Pancreas (tissue), 10 donors: ENCODE data around the gene RANGAP1. TPM values are rescaled to one million over a fixed set of nuclear protein-coding genes. Genes with fewer than 3 reads are reported as not detected.
"Not testable (repeated sequence)": the region's sequence is repeated elsewhere in the genome, so short reads cannot be mapped to it uniquely, and the experiment has no call there.

ENCODE experiments used
- ATAC-seq, 4 donors: fragments of 200-7000 bp; cut with Tn5 transposase; one replicate each; pipeline versions ENCODE4 v1.8.0 to v1.9.1; 2020; ENCODE audit warnings: mild to moderate bottlenecking in 4 of 4, moderate library complexity in 4 of 4
- DNase-seq, 6 donors: peaks; one replicate each; pipeline ENCODE4 v3.0.0-alpha.2; 2020
- FAIRE-seq: peaks from 2 replicates; lab custom pipeline; 2012; peaks lifted over from hg19 to GRCh38; lab: Jason Lieb, UNC
- H3K27ac ChIP-seq, 4 donors: fragments of 200-600 bp; sonication (generic); 1 replicate in 3 of 4; 2 replicates in 1 of 4; pipeline versions ENCODE4 v1.5.0 to v1.8.0; 2020
- H3K27me3 ChIP-seq, 4 donors: fragments of 200-600 bp; one replicate each; pipeline ENCODE4 v1.8.0; 2021
- H3K36me3 ChIP-seq, 3 donors: fragments of 200-600 bp; sonication (generic) in 1 of 3; one replicate each; pipeline versions ENCODE4 v1.5.0 to v1.8.0; 2020 to 2021
- H3K4me1 ChIP-seq, 3 donors: fragments of 200-600 bp; one replicate each; pipeline ENCODE4 v1.8.0; 2021
- H3K4me3 ChIP-seq, 4 donors: fragments of 200-600 bp; sonication (generic) in 2 of 4; one replicate each; pipeline versions ENCODE4 v1.5.0 to v1.8.0; 2020 to 2021
- H3K9me3 ChIP-seq, 4 donors: fragments of 200-600 bp; one replicate each; pipeline ENCODE4 v1.8.0; 2021
- CTCF ChIP-seq, 4 donors: fragments of 200-600 bp; sonication (generic) in 3 of 4; IDR thresholded peaks; one replicate each; pipeline versions ENCODE4 v1.5.0 to v1.8.0; 2021; ENCODE audit warnings: antibody characterized with exemption in 4 of 4
- WGBS, 2 donors: extraction: QIAGEN DNeasy Blood & Tissue Kit; methylation state at CpG; one replicate each; pipeline ENCODE4 v1.1.7; 2013; 5-methylcytosine and 5-hydroxymethylcytosine counted together
- intact Hi-C, 3 donors: fragments of 100-400 bp; cut with DNase I; formaldehyde crosslinking; loops; one replicate each; pipeline versions ENCODE4 v1.11.1 to v1.14.2; 2022
- polyA plus RNA-seq, 2 donors: library from polyadenylated mRNA; stranded (reverse); fragments of 200-250 nt; gene quantifications; one replicate each; pipeline ENCODE4 v1.2.3, GENCODE V29; 2013
- total RNA-seq, 6 donors: library from RNA; stranded (reverse); fragmentation: NEBNext Ultra II Directional in 4 of 6; extraction: Animal tissue kit (Norgen Biotek cat#: 25700) in 4 of 6; gene quantifications; one replicate each; pipeline versions ENCODE4 v1.2.1 to v1.2.4, GENCODE V29; 2021 to 2023
- donor health status: healthy with polysubstance abuse.
- donor health status: DM: no; HTN: no; CAD: no; lungs with moderate emphysema.
- donor health status: DM: no; HTN: no; CAD: no.
- donor health status: control.
- donor health status: control.
- donor health status: Bipolar disorder and iron deficiency.
- donor health status: DM: yes; HTN: yes; CAD: no.
- donor health status: DM: no; HTN: no; CAD: no.
- donor health status: DM: no; HTN: no; CAD: no.
- donor health status: DM: yes; HTN: yes; CAD: no.

RANGAP1 gene
- total and polyA plus RNA-seq, 8 donors, result 26.8 to 87.9 (median 32.8) TPM

- H3K27me3 ChIP-seq, result no peaks in the 10 kb centered on the region
- DNase-seq, result peak in 2 of 6 donors; percentile 62 to 72
- H3K4me1 ChIP-seq, result peaks cover 0 to 8% (median 4%) of the 10 kb centered on the region in 3 donors
- TF ChIP-seq CTCF (IDR thresholded peaks at IDR 0.05), result no peak
- H3K4me3 ChIP-seq, result peak overlapping the region; percentile 59 to 98 (median 87)
- peak in 3 of 4 donors; percentile 23 to 35 (median 28) for ATAC-seq
- intact Hi-C loops, result loop anchor here in 1 of 3 donors (10.0 kb wide), 1 partner anchor 63 kb away; no protein-coding TSS in a partner anchor
- H3K36me3 ChIP-seq, result no peaks in the 10 kb centered on the region
- H3K27ac ChIP-seq, result peak overlapping the region; percentile 57 to 79 (median 76)
- no peaks in the 10 kb centered on the region for H3K9me3 ChIP-seq
- WGBS, 2 donors, result 0 to 1% methylated on average over 31 to 60 of the region's 60 CpGs
- FAIRE-seq, result no peak
These were observed 16.2 kb upstream of the RANGAP1 start for GRCh38 chr22:41302021-41302767.

- FAIRE-seq (no peak), ATAC-seq (peak; percentile 96 to 98 (median 97)), DNase-seq (peak; percentile 80 to 94 (median 84))
- Histone ChIP-seq H3K4me3 (peak within 1 kb of the TSS; percentile 59 to 98 (median 87)), H3K36me3 (no peaks in the 10 kb centered on the region), H3K9me3 (no peaks in the 10 kb centered on the region), H3K27me3 (no peaks in the 10 kb centered on the region), H3K4me1 (peaks cover 0 to 8% (median 4%) of the 10 kb centered on the region in 3 donors), H3K27ac (peak within 1 kb of the TSS; percentile 57 to 79 (median 76))
- intact Hi-C loops, result loop anchor here in 1 of 3 donors (10.0 kb wide), 1 partner anchor 63 kb away; no protein-coding TSS in a partner anchor
- WGBS, 2 donors, result 1% methylated on average over 51 to 74 of the region's 74 CpGs
- peak in 3 of 4 donors; percentile 22 to 43 (median 26) for TF ChIP-seq CTCF (IDR thresholded peaks at IDR 0.05)
These were observed 15.4 kb upstream of the RANGAP1 start, which contains the start of gene ZC3H7B for GRCh38 chr22:41301085-41302020. Gene ZC3H7B, plus strand, starts transcription at chr22:41301525. Its CDS starts 19,136 bp downstream, at chr22:41320661.

GRCh38 chr22:41300661-41301060 is 14.7 kb upstream of the RANGAP1 start:
- Histone ChIP-seq H3K9me3 (no peaks in the 10 kb centered on the region), H3K4me3 (peak overlapping the region in 3 of 4 donors; percentile 59 to 98 (median 93)), H3K36me3 (no peaks in the 10 kb centered on the region), H3K4me1 (peaks cover 0 to 8% (median 4%) of the 10 kb centered on the region in 3 donors), H3K27me3 (no peaks in the 10 kb centered on the region), H3K27ac (peak overlapping the region in 2 of 4 donors; percentile 78 to 79)
- ATAC-seq (peak in 1 of 4 donors; percentile 3), DNase-seq (no peak), FAIRE-seq (no peak)
- intact Hi-C loops, result loop anchor here in 1 of 3 donors (10.0 kb wide), 1 partner anchor 64 kb away; no protein-coding TSS in a partner anchor
- TF ChIP-seq CTCF (IDR thresholded peaks at IDR 0.05), result no peak
- 24 to 35% methylated on average over 7 of the region's 7 CpGs for WGBS, 2 donors

DNA sequence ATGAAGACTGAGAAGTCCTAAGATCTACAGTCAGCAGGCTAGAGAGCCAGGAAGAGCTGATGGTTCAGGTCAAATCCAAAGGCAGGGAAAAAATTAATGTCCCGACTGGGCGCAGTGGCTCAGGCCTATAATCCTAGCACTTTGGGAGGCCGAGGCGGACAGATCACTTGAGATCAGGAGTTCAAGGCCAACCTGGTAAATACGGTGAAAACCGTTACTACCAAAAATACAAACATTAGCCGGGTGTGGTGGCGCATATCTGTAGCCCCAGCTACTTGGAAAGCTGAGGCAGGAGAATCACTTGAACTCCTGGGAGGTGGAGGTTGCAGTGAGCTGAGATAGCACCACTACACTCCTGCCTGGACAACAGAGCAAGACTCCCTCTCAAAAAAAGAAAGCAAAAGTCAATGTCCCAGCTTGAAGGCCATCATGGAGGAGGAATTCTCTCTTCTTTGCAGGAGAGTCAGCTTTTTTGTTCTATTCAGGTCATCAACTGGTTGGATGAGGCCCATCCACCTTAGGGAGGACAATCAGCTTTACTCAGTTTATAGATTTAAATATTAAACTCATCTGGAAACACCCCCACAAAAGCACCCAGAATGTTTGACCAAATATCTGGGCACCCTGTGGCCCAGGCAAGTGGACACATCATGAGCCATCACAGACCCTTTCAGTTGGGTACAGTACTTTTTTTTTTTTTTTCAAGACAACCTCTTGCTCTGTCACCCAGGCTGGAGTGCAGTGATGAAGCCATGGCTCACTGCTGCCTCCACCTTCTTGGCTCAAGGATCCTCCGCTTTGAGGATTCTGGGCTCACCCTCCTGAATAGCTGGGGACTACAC is 11.1 kb upstream of the RANGAP1 start:
- Histone ChIP-seq H3K27ac (no peak overlapping the region), H3K27me3 (no peaks in the 10 kb centered on the region), H3K9me3 (no peaks in the 10 kb centered on the region), H3K4me3 (no peak overlapping the region), H3K36me3 (no peaks in the 10 kb centered on the region), H3K4me1 (no peaks in the 10 kb centered on the region)
- ATAC-seq, result no peak
- TF ChIP-seq CTCF (IDR thresholded peaks at IDR 0.05), result no peak
- FAIRE-seq, result no peak
- 82 to 86% methylated on average over 9 of the region's 9 CpGs for WGBS, 2 donors
- intact Hi-C loops, result no loop called here
- DNase-seq, result no peak

DNA sequence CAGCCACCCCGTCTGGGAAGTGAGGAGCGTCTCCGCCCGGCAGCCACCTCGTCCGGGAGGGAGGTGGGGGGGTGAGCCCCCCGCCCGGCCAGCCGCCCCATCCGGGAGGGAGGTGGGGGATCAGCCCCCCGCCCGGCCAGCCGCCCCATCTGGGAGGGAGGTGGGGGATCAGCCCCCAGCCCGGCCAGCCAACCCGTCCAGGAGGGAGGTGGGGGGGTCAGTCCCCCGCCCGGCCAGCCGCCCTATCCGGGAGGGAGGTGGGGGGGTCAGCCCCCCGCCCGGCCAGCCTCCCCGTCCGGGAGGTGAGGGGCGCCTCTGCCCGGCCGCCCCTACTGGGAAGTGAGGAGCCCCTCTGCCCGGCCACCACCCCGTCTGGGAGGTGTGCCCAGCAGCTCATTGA is 8.8 kb upstream of the RANGAP1 start:
- FAIRE-seq, H3K4me3 ChIP-seq, DNase-seq, H3K9me3 ChIP-seq, H3K4me1 ChIP-seq, H3K27ac ChIP-seq, H3K27me3 ChIP-seq, intact Hi-C loops, ATAC-seq, H3K36me3 ChIP-seq: not testable (repeated sequence)
- WGBS, 2 donors, result 85% methylated on average over 20 of the region's 28 CpGs; no CpG with 5 or more reads in 1 of the 2 donors
